HG02938 (cell line): Measurements from ENCODE around the gene ERG.
A peak's percentile ranks its signal among the peaks of the same experiment; 100 is the strongest.

Source experiments
- ATAC-seq: cut with Tn5 transposase; IDR thresholded peaks from one replicate; pipeline ENCODE4 v1.9.1; 2021; ENCODE audit warnings: mild to moderate bottlenecking, moderate library complexity; ENCODE audit not compliant: unreplicated experiment

ERG gene

DNA sequence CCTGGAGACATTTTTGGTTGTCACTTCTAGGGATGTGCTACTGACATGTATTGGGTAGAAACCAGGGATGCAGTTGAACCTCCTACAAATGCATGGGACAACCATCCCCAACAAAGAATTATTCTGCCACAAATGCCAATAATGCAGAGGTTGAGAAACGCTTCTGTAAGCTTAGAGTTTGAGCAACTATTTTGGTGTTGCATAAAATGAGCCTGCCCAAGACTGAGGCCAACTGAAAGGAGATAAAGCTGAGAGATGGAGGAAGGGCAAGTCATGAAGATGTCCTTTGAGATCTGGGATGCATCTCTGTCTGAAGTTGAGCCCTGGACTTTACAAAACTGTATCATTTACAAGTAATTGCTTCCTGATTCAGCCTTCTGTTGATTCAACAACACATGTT is 134.6 kb downstream of the ERG start:
- no peak for ATAC-seq

DNA sequence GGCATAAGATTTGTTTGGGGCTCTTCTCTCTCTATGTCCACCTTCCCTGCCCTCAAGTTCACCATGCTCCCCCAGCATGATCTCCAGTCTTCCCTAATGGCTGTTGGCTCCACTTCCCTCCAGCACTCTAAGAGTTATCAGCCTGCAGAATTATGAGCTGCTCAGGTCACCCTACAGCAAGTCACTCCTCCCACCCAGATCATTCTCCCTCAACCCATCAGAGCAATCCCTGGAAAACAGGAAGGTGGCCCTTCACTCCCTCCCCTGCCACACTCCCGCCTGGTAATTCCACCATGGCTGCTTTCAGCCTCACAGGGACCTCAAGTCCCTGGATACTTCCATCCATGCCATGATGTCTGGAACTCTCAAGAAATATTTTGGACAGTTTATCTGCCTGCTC is 137.0 kb downstream of the ERG start:
- no peak for ATAC-seq

DNA sequence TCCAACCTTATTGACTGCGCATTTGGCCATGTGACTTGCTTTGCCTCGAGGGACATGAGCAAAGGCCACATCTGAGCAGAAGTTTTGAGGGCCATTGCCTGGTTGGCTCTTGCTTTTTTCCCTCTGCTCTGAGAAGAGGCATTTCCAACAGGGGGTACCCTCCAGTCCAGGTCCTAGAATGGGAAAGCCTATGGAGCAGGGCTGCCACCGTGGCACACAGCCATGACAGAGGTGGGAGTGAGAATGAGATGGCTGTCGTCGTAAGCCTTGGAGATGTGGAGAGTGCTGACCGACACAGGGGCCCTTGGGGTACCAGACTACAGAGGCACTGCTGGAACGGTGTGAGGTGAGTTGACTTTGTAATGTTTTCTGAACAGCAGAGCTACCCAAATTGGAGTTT is 138.4 kb downstream of the ERG start:
- ATAC-seq: no peak

DNA sequence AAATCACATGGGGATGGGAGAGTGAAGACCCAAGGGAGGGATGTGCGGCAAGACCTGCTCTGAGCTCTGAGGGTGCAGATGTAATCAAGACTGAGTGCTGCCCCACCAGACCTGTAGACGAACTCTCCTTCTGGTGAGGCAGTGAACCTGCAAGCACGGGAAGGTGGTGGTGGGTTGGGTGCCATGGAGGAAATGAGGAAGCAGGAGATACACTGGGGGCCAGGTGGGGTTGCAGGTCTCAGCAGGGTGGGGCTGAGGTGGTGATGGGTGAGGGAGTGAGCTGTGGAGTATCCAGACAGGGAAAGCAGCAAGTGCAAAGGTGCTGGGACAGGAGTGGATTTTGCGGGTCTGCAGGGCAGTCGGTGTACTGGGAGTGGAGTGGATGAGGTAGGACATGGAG is 139.2 kb downstream of the ERG start:
- no peak for ATAC-seq

DNA sequence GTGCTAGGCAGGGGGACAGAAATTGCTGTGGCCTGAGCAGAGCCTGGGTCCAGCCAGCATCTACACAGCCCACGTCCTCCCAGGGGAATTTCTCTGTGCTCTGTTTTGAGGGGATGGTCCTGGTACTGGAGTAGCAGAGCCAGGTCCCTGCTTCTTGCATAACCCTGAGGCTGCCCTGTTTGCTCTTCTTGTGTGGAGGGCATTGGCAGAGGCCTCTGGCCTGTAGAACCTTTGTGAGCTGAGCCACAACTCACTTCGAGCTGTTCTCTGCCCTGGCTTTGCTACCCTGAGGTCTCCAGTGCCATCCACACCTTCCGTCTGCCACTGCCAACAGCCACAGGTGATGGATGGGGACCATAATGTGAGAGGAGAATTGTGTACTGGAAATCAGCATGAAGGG is 139.6 kb downstream of the ERG start:
- ATAC-seq: no peak

DNA sequence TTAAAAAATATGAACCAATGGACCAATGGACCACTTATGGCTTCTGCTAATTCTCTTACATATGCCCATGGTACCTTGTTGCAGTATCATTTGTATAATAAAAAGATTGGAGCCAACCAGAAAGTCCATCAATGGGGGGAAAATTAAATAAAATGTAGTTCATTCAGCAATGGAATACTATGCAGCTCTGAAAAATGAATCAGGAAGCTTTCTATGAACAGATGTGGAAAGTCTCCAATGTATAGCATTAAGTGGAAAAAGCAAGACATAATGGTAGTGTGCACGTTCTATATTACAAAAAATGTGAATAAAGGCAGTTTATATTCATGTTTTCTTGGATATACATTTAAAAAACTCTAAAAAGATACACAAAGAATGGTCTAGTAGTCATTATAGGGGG is 140.2 kb downstream of the ERG start:
- ATAC-seq: no peak

DNA sequence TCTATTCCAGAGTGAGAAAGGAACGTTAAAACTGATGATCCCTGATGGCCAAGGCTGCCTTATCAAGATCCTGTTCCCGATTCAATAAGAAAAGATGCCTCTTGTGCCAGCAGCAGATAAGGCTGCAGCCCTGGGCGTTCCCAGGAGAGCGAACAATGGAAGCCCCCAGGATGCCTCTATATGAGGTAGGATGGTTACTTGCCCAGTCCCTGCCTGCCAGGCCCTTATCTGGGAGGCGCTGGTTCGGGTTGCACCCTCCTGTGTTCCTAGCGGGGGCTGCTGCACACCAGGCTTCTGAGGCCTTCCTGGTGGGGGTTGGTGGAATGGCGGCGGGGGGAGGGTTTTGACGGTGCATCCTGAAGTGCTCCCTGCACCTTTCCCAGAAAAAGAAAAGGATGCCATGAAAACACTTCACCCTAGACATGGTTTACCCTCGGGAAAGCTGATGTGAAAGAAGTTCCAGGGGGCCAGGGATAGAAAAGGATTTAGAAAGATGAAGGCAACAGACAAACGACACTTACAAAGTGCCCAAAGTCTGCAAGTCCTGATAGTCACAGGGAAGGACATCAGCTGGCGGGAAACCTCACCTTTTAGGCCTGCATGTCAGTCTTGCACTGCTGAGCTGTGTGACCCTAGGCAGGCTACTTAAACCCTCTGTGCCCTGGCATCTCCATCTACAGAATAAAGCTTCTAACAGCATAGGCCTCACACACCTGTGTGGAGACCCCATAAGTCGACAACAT is 141.2 kb downstream of the ERG start:
- ATAC-seq: no peak

DNA sequence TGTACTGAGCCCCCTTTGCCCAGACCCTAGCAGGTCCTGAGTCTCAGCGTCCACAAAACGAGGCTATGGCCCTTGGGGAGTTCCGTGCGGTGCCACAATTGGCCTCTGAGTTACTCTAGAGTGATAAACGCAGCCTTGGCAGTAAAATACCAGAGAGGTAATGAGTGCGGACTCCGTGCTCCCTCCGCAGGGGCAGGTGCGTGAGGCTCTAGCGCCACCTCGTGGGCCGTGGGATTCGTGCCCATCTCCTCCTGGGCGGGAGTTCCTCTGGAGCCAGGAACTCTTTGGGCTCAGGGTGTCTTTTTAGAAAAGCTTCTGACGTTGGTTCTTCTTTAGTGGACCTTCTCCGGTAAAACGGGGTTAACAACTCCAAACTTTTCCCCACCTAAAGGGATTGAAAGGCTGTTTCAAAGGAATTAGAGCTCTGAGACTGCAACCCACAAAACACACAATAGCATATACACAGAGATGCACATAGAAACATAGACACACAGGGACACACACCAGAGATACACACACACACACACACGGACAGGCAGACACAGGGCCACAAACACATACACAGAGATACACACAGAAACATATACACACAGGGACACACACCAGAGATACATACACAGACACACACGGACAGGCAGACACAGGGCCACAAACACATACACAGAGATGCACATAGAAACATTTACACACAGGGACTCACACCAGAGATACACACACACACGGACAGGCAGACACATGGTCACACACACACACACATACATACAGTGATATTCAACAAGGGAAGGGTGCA is 142.1 kb downstream of the ERG start:
- ATAC-seq: peak; percentile 67

DNA sequence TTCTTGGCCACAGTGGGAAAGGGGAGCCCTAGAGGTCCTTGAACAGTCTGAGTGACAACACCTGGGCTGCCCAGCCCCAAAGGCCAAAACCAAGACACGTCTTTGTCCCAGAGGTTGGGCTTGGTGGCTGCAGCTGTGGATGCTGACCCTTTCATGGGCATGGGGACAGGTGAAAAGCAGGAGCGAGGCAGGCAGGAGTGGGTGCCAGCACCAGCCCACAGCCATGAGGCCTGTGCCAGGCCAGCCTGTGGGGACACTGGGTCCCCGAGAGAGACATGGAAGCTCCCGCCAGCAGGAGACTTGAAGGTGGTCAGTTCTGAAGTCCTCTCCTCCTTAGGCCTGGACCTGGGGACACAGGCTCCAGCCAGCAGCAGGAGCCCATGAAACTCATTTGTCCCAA is 142.9 kb downstream of the ERG start:
- no peak for ATAC-seq

DNA sequence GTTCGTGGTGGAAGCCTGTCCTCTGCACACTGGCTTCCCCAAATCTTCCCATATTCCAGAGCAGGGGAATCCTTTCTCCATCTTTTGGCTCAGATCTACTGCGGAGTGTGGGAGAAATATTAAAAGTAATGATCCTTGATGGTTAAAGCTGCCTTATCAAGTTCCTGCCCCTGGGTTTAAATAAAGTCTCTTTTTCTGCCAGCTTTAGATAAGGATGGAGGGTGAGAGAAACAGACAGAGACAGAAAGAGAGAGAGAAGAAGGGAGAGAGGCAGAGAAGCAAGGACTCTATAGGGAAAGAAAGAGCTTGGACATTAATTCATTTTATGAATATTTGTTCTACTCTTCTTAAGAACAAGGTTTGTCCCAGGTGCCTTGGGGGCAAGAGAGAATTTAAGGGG is 143.5 kb downstream of the ERG start:
- ATAC-seq: no peak

DNA sequence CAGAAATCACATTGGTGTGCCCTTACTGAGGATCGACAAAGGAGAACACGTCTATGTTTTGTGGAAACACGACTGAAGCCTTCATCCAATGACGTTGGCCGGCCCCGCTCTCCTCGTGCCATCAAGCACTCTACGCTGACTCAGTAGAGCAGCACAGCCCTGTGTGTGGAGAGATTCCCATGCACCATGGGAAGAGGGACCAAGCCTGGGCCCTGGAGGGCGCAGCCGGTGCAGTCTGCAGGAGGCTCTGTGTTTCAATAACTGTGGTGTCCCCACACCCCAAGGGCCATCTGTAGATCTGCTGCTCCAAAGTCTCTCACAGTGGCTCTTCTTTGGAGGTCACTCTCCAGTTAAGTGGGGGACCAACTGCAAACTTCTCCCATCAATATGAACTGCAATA is 144.0 kb downstream of the ERG start:
- no peak for ATAC-seq

DNA sequence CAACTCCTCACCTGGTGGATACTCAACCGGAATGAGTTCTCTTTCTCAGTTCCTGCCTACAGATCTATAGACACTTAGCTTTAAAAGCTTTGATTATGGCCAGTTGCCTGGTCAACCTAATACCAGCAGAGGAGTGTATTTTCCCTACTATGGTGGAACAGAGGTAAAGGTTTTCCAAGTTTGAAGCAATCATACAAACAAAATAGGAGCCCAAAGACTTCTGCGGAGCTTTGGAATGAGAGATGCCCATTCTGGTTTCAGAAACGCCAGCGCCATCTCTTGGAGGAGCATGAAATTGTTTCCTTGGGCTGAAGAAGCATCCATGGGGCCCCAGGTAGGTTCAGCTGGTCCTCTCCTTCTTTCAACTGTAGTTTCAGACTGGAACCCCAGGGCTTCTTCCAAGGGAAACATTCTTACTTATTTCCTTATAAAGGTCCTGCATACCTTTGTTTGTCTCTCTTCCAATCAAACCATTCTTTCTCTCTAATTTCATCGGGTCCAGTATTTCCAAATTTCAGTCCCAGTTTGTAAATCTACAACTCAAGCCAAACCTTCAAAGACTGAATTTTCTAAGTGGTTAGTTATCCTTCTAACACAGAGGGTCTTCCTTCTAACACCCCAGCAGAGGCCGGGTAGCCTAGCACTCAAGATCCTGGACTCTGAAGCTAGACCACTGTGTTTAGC is 145.6 kb downstream of the ERG start:
- ATAC-seq: no peak

DNA sequence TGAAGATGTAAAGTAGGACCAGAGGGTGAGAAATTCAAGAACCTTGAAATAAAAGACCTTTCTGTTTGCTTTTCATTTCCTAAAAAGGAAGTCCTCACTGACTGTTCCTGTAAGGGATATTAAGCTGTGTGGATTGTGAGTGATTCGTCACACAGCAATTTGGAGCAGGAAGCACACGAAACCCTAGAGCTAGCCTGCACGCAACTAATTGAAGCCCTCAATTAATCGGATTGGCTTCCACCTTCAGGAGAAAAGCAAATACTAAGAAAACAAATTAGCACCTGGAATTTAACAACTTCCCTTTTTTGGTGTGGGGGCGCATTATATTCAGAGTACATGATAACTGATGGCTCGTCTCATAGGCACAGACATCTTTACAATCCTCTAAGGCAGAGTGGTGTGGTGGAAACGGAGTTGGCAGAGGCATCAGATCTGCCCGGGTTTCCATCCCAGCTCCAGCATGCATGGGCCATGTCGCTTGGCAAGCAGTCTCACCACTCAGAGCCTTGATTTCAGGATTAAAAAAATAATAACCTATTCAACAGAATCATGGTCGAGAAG is 146.2 kb downstream of the ERG start:
- ATAC-seq: no peak

DNA sequence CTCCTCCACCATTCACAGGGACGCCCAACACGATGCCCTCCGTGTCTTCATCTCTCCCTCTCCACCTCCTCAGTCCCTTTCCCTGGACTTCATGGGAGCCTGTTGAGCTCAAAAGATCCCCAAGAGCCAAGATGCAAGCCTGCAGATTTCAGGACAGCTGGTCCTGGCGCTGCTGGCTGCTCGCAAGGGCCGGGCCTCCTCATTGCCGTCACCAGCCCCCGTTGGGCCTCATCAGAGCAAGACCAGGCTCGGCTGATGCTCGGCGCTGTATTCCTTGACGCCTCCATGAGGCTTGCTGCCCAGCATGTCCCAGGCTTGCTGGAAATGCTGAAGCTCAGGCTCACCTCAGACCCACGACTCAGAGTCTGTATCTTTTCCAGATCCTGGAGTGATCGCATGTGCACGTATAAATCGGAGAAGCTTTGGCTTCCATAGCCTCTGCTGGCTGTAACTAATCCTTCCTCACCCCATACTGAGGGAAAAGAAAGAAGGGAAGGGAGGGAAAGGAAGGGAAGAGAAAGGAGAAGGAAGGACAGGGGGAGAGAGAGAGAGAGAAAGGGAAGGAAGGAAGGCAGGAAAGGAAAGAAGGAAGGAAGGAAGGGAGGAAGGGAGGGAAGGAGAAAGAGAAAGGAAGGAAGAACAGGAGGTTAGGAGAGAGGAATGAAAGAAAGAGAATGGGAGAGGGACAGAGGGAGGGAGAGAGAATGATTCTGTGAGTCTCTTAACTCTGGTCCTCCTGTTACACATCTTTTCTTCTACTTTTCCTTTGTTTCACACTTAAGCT is 146.9 kb downstream of the ERG start:
- ATAC-seq: no peak

DNA sequence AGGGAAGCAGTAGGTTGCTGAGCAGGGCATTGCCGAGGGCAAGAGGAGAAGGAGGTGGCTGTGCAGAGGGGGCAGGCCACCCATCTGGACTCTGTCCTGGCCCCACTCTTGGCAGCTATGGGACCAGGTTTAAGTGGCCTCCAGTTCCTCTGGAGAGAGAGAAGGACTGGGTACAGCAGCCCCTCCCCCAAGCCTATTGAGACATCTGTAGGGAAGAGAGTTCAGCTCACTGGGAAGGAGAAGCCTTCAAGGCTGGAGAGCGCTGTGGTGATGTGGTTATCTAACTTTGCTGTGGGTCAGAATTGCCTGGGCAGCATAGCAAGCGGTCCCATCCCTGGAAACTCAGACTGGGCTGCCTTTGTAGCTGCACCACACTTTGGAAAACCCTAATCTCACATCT is 147.6 kb downstream of the ERG start:
- ATAC-seq: no peak

DNA sequence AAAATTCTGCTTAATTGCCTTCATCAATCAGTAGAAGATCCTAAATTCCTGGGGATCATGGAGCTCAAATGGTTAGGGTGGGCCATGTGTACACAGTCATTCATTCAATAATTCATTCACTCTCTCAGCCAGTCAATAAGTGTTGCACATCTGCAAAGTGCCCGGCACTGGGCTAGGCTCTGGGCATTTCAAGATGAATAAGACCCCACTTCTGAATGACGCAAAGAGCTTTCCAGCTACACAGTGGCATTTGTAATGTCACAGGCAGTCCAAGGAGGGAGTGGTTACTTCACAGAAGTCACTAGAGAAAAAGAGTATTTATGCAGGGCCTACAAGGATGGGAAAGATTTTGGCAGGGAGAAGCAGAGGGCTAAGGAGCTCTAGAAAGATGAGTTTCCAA is 148.3 kb downstream of the ERG start:
- no peak for ATAC-seq

DNA sequence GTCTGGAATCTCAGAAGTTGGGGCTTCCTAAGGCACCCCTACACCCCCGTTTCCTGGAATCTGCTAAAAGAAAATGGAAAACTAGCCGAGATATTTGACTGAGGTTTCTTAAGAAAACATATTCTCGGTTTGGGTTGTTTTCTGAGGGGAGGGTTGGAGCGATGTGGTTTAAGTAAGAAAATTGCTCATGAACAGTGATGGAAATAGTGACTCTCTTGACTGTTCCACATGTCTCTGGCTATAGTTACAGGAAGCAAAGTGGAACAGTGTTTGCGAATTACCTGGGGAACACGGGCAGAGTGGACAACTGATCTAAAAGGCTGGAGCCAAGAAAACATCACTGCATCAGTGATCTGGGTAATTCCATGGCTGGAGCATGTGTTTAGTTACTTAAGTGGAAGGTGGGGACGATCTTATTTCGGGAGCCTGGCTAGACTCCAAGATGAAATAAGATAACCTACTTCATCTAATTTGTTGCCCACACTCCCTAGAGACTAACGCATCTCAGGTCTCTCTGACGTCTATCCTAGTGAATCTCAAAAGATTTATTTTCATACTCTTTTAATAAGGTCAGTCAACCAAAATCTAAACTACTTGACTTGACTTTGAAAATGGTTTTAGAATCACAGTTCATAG is 149.0 kb downstream of the ERG start:
- no peak for ATAC-seq

DNA sequence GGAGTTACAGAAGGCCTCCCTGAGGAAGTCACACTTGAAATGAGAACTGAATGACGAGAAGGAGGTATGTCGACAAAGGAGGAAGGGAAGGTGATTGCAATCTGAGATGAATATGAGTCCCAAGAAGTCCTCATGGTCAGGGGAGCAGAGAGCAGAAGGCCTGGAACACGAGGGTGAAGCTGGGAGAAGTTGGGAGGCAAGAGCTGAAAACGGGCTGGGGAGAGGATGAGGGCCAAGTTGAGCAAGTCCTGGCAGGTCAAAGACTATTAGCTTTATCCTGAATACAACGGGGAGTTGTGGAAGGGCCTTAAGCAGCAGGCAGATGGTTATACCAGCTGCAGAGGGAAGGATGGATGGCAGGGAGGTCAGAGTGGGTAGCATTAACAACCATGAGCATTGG is 152.0 kb downstream of the ERG start:
- ATAC-seq: no peak

DNA sequence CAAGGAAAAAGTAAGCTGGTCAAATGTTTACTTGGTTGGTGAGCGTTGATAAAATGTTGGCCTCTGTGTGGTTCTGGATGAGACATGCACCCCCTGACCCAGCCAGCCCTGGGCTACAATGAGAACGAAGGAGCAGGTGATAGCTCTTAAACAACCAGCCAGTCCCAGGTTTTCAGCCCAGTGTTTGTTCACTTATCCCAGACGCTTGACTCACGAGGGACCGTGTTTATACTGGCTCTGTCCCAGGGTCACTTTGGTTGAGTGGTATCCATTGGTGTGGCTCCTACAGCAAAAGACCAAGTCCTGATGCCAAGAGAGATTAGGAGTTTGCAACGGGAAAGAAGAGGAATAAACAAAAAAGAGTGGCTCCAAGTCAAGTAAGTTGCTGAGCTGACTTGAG is 154.6 kb downstream of the ERG start:
- ATAC-seq: no peak

DNA sequence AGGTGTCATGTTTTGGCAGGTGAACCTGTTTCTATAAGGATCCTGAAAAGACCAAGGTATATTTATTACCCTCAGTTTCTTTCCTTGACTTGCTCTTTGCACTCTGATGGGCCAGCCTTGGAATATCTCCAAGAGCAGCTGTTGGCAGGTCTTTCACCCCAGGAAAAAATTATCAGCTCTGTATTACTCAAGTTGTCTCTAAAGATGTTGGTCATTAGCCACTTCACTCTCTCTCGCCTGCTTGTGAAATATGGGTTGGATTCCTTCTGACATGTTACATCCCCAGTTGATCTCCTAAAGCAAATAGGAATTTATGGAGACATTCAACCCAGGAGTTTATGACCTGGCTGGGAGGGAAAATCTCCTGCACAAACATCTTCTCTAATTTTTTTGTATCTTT is 155.5 kb downstream of the ERG start:
- no peak for ATAC-seq
